Stimulated activated CD8-positive, alpha-beta memory T cell treated with anti-CD3 and anti-CD28 coated beads, Interleukin-4, amount 100 ng/mL, for 24 hours (primary cell): ENCODE data around the gene NUCKS1.
"Not testable (repeated sequence)": the region's sequence is repeated elsewhere in the genome, so short reads cannot be mapped to it uniquely, and the experiment has no call there.

Experiments used
- DNase-seq: peaks from one replicate; pipeline ENCODE4 v3.0.0-alpha.2; 2020; ENCODE audit warnings: low read depth

Gene NUCKS1

DNA sequence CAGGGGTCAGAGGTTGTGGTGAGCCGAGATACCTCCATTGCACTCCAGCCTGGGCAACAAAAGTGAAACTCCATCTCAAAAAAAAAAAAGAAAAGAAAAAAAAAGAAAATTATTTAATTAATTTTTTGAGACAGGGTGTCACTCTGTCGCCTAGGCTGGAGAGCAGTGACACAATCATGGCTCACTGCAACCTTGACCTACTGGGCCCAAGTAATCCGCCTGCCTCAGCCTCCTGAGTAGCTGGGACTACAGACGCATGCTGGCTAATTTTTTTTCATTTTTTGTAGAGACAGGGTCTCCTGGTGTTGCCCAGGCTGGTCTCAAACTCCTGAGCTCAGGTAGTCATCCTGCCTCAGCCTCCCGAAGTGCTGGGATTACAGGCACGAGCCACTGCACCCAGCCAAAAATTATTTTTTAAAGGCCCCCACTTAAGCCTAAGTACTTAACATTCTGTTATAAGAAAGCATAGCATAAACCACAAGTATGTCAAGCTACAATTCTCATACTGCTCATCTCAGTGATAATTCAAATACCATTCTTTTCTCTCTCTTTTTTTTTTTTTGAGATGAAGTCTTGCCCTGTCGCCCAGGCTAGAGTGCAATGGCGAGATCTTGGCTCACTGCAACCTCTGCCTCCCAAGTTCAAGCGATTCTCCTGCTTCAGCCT is 19.9 kb downstream of the NUCKS1 start:
- no peak for DNase-seq

GRCh38 chr1:205726619-205727125 is 23.3 kb downstream of the NUCKS1 start:
- DNase-seq, result no peak

GRCh38 chr1:205725514-205725913 is 24.5 kb downstream of the NUCKS1 start:
- DNase-seq, result no peak

DNA sequence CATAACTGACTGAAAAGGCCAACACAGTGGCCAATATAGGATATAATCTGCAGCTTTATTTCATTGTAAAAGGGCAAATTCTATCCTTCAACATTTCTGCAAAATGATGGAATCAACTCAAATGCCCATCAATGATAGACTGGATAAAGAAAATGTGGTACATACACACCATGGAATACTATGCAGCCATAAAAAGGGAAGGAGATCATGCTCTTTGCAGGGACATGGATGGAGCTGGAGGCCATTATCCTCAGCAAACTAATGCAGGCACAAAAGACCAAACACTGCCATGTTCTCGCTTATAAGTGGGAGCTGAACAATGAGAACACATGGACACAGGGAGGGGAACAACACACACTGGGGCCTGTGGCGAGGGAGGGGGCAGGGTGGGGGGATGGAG is 29.2 kb downstream of the NUCKS1 start:
- not testable (repeated sequence) for DNase-seq

GRCh38 chr1:205719762-205720161 is 30.2 kb downstream of the NUCKS1 start:
- no peak for DNase-seq

DNA sequence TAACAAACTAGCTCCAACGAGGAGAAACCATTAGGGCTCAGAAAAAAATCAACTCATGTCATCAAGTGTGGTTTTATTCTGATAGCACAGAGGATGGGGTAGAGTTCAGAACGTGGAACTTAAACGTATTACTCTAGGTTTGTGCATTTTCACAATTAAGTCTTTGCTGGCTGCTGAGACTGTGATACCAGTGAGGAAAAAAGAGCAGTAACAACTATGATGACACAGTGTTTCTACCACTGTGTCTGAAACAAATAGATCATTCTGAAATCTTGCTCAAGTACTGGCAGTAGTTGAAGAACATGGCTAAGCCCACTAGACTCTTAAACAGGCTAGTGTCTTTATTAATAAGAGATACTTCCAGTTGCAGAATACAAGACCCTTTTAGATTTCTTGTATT is 31.0 kb downstream of the NUCKS1 start:
- DNase-seq, result no peak

GRCh38 chr1:205716371-205717132 is 33.4 kb downstream of the NUCKS1 start:
- no peak for DNase-seq

DNA sequence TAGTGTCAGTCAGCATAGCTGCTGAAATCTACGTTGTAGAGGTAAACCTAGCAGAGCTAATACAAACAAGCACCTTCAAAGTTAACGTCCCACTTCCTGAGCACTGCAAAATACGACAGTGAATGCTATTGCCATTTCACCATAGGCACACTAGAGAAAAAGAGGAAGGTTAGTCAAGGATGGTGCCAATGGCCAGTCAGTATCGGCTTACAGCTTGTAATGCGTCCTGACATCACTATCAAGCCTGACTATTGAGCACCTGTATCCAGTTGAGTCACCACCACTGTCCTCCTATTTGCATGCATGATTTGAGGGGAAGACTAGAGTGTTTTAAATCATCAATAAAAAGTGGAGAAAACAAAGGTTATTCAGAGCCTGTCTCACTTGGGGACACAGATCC is 34.4 kb downstream of the NUCKS1 start:
- no peak for DNase-seq

DNA sequence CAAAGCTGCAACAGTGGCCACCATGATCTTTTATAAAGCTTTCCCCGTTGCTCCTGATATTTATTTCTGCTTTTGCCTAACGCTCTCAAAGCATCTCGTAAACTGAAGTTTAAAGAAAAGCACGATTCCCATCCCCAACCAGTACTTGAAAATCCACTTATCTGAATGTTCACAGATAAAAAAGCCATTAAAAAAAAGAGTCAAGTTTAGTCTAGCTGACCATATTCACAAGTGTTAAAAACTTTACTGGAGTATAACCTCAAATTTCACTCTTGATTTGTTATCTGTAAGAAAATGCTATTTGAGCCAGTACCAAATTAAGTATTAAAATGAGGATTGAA is 35.1 kb downstream of the NUCKS1 start:
- no peak for DNase-seq

DNA sequence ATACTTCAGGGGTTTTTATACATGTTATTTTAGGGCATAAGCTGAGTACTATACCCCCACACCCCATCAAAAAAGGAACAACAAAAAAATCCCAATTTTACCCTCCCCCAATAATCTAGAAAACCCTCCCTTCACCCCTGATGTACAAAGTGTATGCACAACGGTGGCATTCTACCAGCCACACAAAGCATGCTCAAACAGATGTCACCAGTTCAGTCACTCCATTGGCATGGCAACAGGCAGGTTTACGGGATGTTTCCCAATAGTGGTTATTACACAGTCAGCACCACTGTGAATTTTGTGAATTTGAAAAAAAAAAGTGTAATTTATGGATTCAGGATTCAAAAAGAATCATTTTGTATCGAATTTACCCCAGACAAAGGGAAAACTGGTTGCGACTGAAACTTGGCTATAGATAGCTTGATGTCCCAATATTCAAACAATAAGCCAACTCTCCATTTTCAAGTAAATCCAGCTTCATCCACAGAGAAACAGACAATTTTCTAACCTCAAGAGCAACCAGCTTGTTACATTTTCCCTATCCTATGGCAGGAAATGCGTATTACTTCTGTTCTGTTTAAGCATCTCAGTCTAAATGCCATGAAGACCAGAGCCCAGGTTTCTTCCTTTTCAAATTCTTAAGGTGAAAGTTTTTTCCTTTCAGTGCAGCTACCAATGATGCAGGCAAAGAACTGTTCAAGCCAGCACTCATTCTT is 35.6 kb downstream of the NUCKS1 start:
- no peak for DNase-seq

DNA sequence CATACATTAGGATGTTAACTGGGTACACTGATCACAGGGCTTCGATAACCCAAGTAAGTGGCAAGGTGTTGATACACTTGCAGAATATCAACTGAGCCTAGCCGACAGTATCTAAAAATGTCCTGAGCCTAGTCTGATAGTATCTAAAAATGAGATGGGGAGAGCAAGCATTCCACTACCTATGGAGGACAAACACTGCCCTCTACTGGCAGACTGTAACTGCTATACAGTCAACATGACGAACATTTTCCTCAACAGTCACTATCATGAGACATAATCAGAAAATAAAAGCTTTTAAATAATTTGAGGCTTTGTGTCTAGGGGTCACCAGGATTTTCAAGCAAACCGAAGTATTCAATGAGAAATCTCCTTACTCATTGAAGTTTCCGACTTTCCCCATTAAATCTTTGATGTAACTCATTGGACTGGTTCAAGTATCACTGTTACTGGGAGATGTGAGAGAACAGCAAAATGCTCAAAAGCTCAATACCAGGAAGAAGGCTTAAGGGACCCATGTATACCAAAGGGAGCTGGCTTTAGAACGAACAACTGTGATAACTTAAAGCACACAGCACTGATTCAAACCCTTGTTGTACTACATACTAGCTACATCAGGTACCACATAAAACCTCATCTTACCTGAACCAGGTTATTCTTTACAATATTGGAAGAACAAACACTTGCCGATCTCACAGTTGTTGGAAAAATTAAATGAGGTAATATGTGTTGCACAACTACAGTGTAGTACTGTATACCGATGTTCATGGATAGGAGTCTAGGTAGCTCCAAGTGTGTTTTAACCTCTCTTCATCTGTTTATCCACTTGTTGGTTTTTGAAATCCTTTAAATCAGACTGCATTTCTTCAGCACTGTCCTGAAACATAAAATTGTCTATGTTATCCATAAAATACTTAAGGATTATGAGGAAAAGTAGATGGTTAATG is 38.6 kb downstream of the NUCKS1 start:
- peak; percentile 14 for DNase-seq

DNA sequence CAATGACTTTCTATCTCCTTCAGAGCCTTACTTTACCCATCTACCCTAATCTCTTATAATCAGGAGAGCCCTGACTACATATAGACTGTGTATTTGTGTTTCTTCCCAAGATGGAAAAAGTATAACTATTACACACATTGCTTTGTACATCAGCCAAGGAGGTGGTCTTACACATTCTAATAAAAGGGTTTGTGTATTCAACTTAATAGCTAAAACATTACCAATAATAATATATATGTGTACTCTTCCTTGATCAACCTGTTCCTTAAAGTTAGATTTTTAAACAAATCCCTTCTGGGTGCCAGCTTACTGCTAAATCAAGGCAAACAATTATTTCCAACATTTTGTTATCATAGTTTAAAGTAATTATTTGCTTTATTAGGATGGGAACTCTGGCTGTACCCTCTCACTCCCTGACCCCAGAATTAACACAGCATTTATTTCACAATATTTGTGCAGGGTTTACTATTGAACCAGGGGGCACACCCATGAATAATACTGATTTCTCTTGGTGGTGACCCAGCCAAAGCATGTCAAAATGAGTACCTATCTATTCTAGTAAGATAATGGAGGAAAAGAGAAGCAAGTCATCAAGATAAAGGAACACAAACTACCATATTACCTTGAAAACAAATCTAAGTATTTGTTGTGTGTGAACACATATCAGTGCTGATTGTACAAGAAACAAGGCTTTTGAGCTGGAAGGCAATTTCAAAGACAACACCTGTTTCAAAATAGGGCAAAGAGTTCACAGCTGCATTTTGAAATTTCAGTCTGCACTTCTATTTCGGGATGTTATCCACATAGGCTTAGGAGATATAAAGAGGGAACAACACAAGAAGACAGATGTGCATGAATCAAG is 39.5 kb downstream of the NUCKS1 start:
- no peak for DNase-seq

DNA sequence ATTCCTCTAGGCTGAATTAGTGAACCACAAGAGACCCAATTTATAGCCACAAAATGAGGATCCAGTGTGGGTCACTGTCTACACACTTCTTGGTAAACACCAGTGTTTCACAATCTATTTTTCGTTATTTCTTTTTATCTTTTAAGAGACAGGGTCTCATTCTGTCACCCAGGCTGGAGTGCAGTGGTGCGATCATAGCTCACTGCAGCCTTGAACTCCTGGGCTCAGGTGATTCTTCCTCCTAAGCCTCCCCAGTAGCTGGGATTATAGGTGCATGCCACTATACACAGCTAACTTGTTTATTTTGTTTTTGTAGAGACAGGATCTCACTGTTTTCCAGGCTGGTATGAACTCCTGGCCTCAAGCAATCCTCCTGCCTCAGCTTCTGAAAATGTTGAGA is 40.3 kb downstream of the NUCKS1 start:
- no peak for DNase-seq

DNA sequence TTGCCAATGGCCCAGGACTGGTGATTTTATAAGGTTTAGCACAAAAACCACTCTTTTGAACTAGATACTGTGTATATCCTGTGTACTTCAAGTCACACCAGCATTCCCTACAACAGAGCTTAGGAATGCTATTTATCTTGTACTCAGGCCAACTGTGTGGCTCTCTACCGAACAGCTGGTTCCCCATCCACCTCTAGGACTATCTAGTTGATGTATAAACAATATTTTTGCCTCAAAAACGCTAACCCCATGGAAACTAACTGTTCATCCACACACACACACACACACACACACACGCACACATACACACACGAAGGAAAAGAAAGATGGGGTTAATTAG is 41.0 kb downstream of the NUCKS1 start:
- DNase-seq, result no peak

DNA sequence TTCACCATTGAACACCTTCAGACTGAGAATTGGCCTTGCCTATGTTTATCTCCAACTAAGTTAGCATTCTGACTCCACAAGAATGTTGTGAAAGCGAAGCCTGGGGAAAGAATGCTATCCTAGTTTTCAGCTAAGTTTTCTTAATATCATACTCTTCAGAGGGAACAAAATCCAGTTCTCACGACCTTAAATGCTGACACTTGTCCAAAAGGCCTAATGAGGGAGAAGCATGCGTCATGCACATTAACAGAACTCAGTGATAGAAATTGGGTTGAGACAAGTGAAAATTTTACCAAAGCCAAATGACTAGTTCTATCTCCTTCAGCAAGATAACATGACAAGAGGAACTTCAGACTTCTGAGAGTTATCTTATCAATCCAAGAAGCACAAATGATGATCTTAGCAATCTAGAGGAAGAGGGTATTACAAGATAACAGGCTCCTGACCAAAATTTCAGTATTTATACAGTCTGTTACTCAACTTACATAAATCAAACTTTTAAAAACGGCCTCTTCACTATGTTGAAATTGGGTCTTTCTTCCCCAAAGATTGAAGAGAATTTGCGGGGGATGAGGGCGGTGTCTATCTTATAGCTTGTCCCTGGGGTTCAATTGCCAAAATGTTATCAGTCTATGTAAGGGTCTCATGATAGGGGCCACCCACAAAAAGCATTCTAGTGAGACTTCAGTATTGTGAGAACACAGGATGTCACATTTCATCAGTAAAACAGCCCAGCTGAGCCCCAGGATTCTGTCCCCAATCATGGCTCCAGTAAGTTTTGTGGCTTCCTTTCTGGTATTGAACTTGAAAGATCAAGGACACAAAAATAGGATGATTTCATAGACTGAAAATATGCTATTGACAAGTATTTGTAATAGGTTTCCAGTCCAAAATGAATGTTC is 43.1 kb downstream of the NUCKS1 start:
- no peak for DNase-seq

DNA sequence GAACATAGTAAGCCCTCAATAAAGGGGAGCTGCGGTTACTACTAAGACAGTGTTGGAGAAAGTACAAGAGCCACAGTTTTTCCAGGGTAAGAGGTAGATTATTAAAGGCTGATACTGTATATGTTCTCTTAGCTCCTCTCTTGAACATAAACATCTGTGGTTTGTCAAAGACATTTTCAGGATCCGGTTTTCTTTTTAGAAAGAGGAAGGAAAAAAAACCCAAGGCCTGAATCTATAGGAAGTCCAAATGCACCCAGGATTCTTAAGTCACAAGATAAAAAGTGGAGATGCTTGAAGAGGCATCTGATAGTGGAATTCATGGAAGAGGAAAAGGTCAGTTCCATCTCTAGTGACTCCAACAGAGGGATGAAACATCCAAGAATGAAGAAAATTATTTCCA is 45.1 kb downstream of the NUCKS1 start:
- DNase-seq, result no peak

DNA sequence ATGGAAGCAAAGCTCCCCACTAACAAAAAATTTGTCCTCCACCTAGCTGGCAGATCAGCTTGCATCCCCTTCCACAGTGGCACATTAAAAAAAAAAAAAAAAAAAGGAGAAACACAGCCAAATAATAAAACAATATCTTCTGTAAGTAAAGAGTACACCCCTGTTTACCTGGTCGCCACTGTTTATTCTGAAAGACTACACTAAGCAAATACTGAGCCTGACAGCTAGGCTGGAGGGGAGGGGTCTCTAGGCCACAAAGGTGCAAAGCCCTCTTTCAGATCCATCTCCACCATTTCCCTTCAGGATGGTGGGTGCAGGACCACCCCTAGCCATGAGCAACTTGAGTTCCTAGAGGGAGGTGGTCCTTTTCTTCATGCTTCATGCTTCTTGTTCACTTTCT is 46.9 kb downstream of the NUCKS1 start:
- DNase-seq, result no peak

DNA sequence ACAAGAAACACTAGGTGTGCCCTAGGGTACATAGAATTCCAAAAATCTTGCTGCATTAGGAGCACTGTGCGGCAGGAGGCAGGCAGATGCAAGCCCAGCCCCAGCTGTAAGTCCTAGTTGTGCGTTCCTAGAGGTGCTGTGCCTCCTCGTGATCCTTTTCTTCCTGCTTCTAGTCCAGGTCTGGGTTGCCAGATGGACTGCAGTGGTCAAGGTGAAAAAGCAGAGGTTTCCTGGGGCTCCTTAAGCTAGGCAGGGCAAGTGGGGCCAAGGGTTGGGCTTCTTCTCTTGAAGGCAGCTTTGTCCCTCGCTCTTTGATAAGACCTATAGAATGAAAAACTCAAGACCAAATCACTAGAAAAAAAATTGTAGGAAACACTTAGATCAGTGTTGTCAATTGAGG is 48.1 kb downstream of the NUCKS1 start:
- no peak for DNase-seq

- no peak for DNase-seq
These were observed 48.6 kb downstream of the NUCKS1 start for GRCh38 chr1:205701420-205701819.

- DNase-seq, result no peak
These were observed 49.0 kb downstream of the NUCKS1 start for GRCh38 chr1:205700865-205701401.
